B cell (primary cell): ENCODE measurements around the gene PRLH.

ENCODE experiments used
- CTCF ChIP-seq: fragments of 200-600 bp; IDR thresholded peaks from one replicate; pipeline ENCODE4 v1.8.0; 2022; ENCODE audit warnings: antibody characterized with exemption, mild to moderate bottlenecking
- EZH2 ChIP-seq: IDR thresholded peaks from 2 replicates; pipeline ENCODE4 v1.6.1; 2012; ENCODE audit warnings: borderline replicate concordance, low read depth, mild to moderate bottlenecking, moderate library complexity, low read length; ENCODE audit not compliant: insufficient read depth, poor library complexity, severe bottlenecking

DNA sequence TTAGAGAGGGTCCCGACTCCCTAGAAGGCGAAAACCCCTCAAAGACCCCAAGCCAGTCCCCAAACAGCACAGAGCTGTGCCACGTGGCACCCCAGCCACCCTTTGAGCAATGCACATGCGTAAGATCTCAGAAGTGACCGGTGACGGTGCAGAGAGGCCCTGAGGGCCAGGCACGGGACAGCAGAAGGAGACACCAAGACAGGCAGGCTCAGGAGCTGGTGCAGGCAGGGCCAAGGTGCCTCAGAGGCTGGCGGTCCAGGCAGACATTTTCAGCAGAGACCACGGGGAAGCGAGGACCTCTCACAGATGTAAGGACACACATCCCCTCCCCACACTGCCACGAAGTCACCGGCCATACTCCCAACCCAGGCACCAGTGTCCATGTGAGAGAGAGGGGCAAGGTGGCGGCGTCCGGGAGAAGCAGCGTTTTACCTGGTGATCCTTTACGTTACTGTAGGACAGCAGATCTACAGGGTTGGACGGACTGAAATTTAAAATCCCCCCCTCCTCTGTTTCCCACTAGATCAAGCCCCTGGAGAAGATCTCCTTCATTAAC lies 26.1 kb downstream of the PRLH start:
- TF ChIP-seq EZH2 (no peak), CTCF (no peak)
